ENCODE measurements around the gene DNAJC13.

DNA sequence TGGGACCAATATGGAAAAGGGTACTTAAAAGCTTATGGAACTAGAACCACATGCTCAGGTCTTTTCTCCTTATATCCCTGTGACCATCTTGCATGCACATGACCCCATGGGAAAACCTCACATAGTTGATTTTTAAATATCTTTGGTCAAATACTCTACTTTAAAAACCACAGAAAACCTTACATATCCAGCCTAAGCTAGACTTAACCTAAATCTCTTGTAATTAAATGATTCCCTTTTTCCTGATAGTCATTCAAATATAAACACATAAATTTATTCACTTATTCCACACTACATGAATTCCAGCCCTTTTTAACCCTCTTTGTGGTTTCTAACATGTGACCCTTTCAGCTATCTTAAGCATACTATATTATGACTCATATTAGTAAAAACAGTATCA is 46.8 kb downstream of the DNAJC13 start:
- TF ChIP-seq POLR2A (IDR thresholded peaks at IDR 0.05; ENCODE audit: low read length) (no peak), GATA1 (IDR thresholded peaks at IDR 0.05; ENCODE audit: low read depth, low read length) (no peak)

Data from erythroblast (primary cell).